ENCODE data around the gene MTREX.

DNA sequence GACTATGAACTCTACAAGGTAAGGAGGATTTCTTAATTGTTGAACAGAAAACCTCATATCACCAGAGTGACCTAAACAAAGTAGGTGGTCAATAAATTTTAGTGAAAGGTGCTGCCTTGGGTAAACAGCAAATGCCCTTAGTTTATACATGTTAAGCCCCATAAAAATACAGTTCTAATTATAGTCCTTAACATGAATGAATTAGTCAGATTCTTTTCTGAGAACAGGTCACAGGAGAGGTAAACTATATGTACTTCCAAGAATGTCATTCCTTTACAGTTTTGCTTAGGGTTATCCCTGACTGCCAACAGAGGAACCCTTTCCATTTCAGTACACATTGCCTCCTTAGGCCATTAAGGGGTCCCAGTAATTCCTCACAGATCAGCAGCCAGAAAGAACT lies 162.1 kb downstream of the MTREX start:
- no peak for TF ChIP-seq POLR2A (IDR thresholded peaks at IDR 0.05)
- TF ChIP-seq, protein P1, sequence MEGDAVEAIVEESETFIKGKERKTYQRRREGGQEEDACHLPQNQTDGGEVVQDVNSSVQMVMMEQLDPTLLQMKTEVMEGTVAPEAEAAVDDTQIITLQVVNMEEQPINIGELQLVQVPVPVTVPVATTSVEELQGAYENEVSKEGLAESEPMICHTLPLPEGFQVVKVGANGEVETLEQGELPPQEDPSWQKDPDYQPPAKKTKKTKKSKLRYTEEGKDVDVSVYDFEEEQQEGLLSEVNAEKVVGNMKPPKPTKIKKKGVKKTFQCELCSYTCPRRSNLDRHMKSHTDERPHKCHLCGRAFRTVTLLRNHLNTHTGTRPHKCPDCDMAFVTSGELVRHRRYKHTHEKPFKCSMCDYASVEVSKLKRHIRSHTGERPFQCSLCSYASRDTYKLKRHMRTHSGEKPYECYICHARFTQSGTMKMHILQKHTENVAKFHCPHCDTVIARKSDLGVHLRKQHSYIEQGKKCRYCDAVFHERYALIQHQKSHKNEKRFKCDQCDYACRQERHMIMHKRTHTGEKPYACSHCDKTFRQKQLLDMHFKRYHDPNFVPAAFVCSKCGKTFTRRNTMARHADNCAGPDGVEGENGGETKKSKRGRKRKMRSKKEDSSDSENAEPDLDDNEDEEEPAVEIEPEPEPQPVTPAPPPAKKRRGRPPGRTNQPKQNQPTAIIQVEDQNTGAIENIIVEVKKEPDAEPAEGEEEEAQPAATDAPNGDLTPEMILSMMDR (IDR thresholded peaks at IDR 0.05) = no peak

Measured in adrenal gland (tissue), 5 donors.